PC-3 (cell line): Measurements from ENCODE around the gene GABBR2. TPM values are rescaled to one million over a fixed set of nuclear protein-coding genes. Genes with fewer than 3 reads are reported as not detected.

Experiments
- ATAC-seq: fragments of 200-7000 bp; cut with Tn5 transposase; 2 replicates; pipeline ENCODE4 v1.9.1; 2020; ENCODE audit warnings: mild to moderate bottlenecking, moderate library complexity
- BruUV-seq: library from RNA; stranded (reverse); fragments of 400-500 nt; replicated peaks from 2 replicates; lab custom pipeline; 2021; lab: Mats Ljungman, UMichigan
- CTCF ChIA-PET: fragments of 300-600 bp; sonication (Branson Sonifier 250); formaldehyde crosslinking; loops from one replicate; lab custom pipeline; 2022; ENCODE audit warnings: antibody characterized with exemption; lab: Charles Lee
- POLR2A ChIA-PET: fragments of 300-600 bp; sonication (Branson Sonifier 250); formaldehyde crosslinking; loops from one replicate; lab custom pipeline; 2022; ENCODE audit warnings: antibody characterized with exemption; ENCODE audit not compliant: unreplicated experiment; lab: Charles Lee
- DNase-seq: peaks from one replicate; pipeline ENCODE4 v3.0.0-alpha.2; 2015
- H2AFZ ChIP-seq: fragments of 300-600 bp; sonication (generic); 2 replicates; pipeline ENCODE4 v1.6.0; 2016; ENCODE audit warnings: antibody characterized with exemption, low read length
- H3F3A ChIP-seq: fragments of 300-600 bp; sonication (generic); one replicate; pipeline ENCODE4 v1.6.0; 2017; ENCODE audit warnings: antibody characterized with exemption, low read length, control low read depth, mild to moderate bottlenecking; ENCODE audit not compliant: unreplicated experiment
- H3K27ac ChIP-seq: fragments of 300-600 bp; sonication (generic); 2 replicates; pipeline ENCODE4 v1.5.1; 2016; ENCODE audit warnings: mild to moderate bottlenecking, low read length
- H3K27me3 ChIP-seq: fragments of 300-600 bp; sonication (generic); 2 replicates; pipeline ENCODE4 v1.6.1; 2016; ENCODE audit warnings: low read length, mixed read lengths
- H3K36me3 ChIP-seq: fragments of 300-600 bp; sonication (generic); 2 replicates; pipeline ENCODE4 v1.6.1; 2016; ENCODE audit warnings: low read depth, mixed run types, low read length, mixed read lengths
- H3K4me1 ChIP-seq: fragments of 300-600 bp; sonication (generic); 2 replicates; pipeline ENCODE4 v1.5.1; 2016; ENCODE audit warnings: low read length; ENCODE audit not compliant: insufficient read depth
- H3K4me2 ChIP-seq: fragments of 300-600 bp; sonication (generic); 2 replicates; pipeline ENCODE4 v1.6.0; 2016; ENCODE audit warnings: low read length
- H3K4me3 ChIP-seq: fragments of 300-600 bp; sonication (generic); 2 replicates; pipeline ENCODE4 v1.5.1; 2016; ENCODE audit warnings: mild to moderate bottlenecking, low read length, mixed read lengths
- H3K79me2 ChIP-seq: fragments of 300-600 bp; sonication (generic); 2 replicates; pipeline ENCODE4 v1.6.1; 2017; ENCODE audit warnings: low read length, mixed read lengths
- H3K9ac ChIP-seq: fragments of 300-600 bp; sonication (generic); 2 replicates; pipeline ENCODE4 v1.6.0; 2016; ENCODE audit warnings: mild to moderate bottlenecking, low read length
- H3K9me2 ChIP-seq: fragments of 300-600 bp; sonication (generic); replicated peaks from 2 replicates; pipeline ENCODE4 v1.6.1; 2016; ENCODE audit warnings: mixed run types, low read length, mixed read lengths
- H3K9me3 ChIP-seq: fragments of 300-600 bp; sonication (generic); 2 replicates; pipeline ENCODE4 v1.6.1; 2016; ENCODE audit warnings: low read length, mixed read lengths
- H4K20me1 ChIP-seq: fragments of 300-600 bp; sonication (generic); 2 replicates; pipeline ENCODE4 v1.6.1; 2016; ENCODE audit warnings: low read length, mixed read lengths
- EZH2 ChIP-seq: fragments of 300-600 bp; sonication (generic); IDR thresholded peaks from one replicate; pipeline ENCODE4 v1.6.1; 2017; ENCODE audit warnings: antibody characterized with exemption, mild to moderate bottlenecking, low read length; ENCODE audit not compliant: unreplicated experiment
- EZH2phosphoT487 ChIP-seq: fragments of 300-600 bp; sonication (generic); IDR thresholded peaks from 2 replicates; pipeline ENCODE4 v1.6.1; 2018; ENCODE audit warnings: mild to moderate bottlenecking, antibody characterized with exemption, low read length, borderline replicate concordance
- intact Hi-C: fragments of 100-400 bp; cut with micrococcal nuclease; formaldehyde crosslinking; loops from 2 replicates; pipeline ENCODE4 v1.9.0; 2023
- total RNA-seq: library from RNA; depleted of rRNA; stranded (reverse); fragments of >200 nt; gene quantifications from 2 replicates; pipeline ENCODE4 v1.2.3, GENCODE V29; 2014
- TF ChIP-seq, protein P1 (sequence below): fragments of 300-600 bp; sonication (generic); conservative IDR thresholded peaks from 2 replicates; pipeline ENCODE4 v1.5.1; 2017; ENCODE audit warnings: antibody characterized with exemption, low read depth, mild to moderate bottlenecking, low read length

GABBR2 gene
- total RNA-seq, 1 experiment from 2014 or later: 0.44 TPM

DNA sequence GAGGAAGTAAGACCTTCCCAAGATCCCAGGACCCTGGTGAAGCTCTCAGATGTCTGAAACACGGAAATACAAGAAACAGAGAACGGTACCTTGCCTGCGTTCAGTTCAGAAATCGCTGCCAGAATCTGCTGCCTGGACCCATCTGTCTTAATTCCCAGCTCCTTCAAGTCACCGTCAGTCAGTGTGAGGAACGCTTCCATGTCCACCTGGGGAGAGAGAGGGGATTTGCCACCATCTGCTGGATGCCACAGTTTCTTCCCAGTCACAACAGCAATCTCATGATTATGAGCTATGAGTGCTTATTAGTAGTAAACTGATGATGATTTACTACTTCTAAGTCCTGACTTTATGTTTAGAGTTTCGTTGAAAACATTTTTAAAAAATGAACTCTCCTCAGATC lies 36.7 kb upstream of the GABBR2 start:
- Histone ChIP-seq H3F3A (no peaks in the 10 kb centered on the region), H2AFZ (no peak overlapping the region), H3K4me2 (no peak overlapping the region), H4K20me1 (no peaks in the 10 kb centered on the region), H3K4me3 (no peak overlapping the region), H3K4me1 (peaks cover 23% of the 10 kb centered on the region), H3K36me3 (no peaks in the 10 kb centered on the region), H3K9me2 (no peaks in the 10 kb centered on the region), H3K9ac (no peak overlapping the region), H3K9me3 (no peaks in the 10 kb centered on the region), H3K79me2 (no peaks in the 10 kb centered on the region), H3K27me3 (no peaks in the 10 kb centered on the region), H3K27ac (no peak overlapping the region)
- ATAC-seq: no peak
- BruUV-seq: no TSS peak
- TF ChIP-seq EZH2phosphoT487 (no peak), EZH2 (no peak)
- TF ChIP-seq, protein P1, sequence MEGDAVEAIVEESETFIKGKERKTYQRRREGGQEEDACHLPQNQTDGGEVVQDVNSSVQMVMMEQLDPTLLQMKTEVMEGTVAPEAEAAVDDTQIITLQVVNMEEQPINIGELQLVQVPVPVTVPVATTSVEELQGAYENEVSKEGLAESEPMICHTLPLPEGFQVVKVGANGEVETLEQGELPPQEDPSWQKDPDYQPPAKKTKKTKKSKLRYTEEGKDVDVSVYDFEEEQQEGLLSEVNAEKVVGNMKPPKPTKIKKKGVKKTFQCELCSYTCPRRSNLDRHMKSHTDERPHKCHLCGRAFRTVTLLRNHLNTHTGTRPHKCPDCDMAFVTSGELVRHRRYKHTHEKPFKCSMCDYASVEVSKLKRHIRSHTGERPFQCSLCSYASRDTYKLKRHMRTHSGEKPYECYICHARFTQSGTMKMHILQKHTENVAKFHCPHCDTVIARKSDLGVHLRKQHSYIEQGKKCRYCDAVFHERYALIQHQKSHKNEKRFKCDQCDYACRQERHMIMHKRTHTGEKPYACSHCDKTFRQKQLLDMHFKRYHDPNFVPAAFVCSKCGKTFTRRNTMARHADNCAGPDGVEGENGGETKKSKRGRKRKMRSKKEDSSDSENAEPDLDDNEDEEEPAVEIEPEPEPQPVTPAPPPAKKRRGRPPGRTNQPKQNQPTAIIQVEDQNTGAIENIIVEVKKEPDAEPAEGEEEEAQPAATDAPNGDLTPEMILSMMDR: no peak
- intact Hi-C loops: no loop called here
- ChIA-PET CTCF (no interaction called here), POLR2A (no interaction called here)
- no peak for DNase-seq

DNA sequence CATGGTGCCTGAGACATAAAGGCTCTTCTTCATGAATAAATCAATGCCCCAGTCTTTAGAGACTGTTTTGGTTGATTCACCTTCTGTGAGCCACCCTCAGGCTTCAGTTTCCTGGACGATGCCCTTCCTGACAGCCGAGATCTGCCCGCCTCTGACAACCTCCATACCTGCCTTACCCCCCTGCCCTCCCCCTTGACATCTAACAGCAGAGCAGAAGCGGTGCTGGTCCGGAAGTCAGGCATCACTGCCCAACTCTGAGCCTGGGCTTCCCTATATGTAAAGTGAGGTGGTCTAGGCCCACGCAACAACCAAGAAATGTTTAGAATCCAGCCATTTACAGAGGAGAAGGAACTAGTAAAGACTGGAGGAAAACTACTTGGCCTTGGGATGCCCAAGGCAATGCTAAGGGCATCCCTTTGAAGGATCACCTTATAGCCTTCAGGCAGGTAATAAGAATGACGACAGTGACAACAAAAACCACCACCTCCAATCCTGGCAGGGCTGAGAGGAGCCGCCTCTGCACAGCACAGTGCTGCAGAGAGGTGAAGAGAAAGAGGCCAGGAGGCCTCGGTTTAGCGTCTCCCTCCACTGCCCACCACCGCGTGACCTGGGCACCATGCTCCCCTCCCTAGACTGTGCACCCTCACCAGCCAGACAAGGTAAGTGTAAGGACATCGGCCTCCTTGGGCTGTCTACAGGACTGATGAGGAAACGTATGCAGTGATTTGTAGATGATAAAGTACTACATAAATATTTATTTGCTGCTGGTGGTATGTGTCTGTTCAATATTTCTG lies 35.3 kb upstream of the GABBR2 start:
- Histone ChIP-seq H3K79me2 (no peaks in the 10 kb centered on the region), H3K4me1 (peaks cover 23% of the 10 kb centered on the region), H3K9me3 (no peaks in the 10 kb centered on the region), H3K27ac (no peak overlapping the region), H3K4me3 (no peak overlapping the region), H2AFZ (no peak overlapping the region), H3F3A (no peaks in the 10 kb centered on the region), H3K27me3 (no peaks in the 10 kb centered on the region), H3K36me3 (no peaks in the 10 kb centered on the region), H3K4me2 (no peak overlapping the region), H4K20me1 (no peaks in the 10 kb centered on the region), H3K9ac (no peak overlapping the region), H3K9me2 (no peaks in the 10 kb centered on the region)
- ChIA-PET POLR2A (no interaction called here), CTCF (no interaction called here)
- DNase-seq (no peak), ATAC-seq (no peak)
- no TSS peak for BruUV-seq
- intact Hi-C loops: no loop called here
- TF ChIP-seq, protein P1: no peak
- TF ChIP-seq EZH2phosphoT487 (no peak), EZH2 (no peak)

DNA sequence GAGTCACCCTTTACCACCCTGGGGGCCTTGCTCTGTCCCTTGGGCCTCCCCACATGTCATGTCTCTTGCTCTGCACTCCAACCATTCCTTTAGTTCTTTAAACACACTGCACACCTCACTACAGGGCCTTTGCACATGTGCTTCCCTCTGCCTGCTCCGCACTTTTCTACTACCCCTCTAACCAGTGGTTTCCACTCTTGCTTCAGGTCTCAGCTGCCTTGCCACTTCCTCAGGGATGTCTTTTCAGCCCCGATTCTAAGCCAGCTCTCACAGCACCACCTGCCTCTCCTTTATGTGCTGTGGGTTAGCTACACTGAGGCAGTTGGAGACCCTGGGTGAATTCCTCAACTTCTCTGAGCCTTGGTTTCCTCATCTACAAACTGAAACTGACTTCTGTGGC lies 34.6 kb upstream of the GABBR2 start:
- Histone ChIP-seq H3K4me2 (0 out of 2 replicates have a peak overlapping the region, but pooled peaks have one; percentile 28), H3K4me3 (no peak overlapping the region), H3K27me3 (no peaks in the 10 kb centered on the region), H3K36me3 (no peaks in the 10 kb centered on the region), H3K9me3 (no peaks in the 10 kb centered on the region), H3K27ac (peak overlapping the region; percentile 37; the same call in 1 of the 2 replicates), H4K20me1 (no peaks in the 10 kb centered on the region), H3K9me2 (no peaks in the 10 kb centered on the region), H3K9ac (no peak overlapping the region; the same call in 1 of the 2 replicates), H2AFZ (no peak overlapping the region), H3F3A (no peaks in the 10 kb centered on the region), H3K4me1 (peaks cover 23% of the 10 kb centered on the region), H3K79me2 (no peaks in the 10 kb centered on the region)
- peak; percentile 9; the same call in 1 of the 2 replicates for ATAC-seq
- POLR2A ChIA-PET: no interaction called here
- intact Hi-C loops: no loop called here
- BruUV-seq: no TSS peak
- no peak for DNase-seq
- TF ChIP-seq, protein P1: no peak
- TF ChIP-seq EZH2 (no peak), EZH2phosphoT487 (no peak)
- CTCF ChIA-PET: no interaction called here
